GM18519 (cell line): ENCODE measurements around the gene GYG2.
"Not testable (repeated sequence)": the region's sequence is repeated elsewhere in the genome, so short reads cannot be mapped to it uniquely, and the experiment has no call there.

Experiments
- ATAC-seq: cut with Tn5 transposase; IDR thresholded peaks from one replicate; pipeline ENCODE4 v1.9.1; 2021; ENCODE audit warnings: mild to moderate bottlenecking, moderate library complexity; ENCODE audit not compliant: unreplicated experiment, low FRiP score

The GYG2 gene

GRCh38 chrX:2828344-2828958 lies at the start of gene GYG2:
GYG2 (plus strand) TSS chrX:2828930; CDS start chrX:2830189, 1,259 bp downstream.
- no peak for ATAC-seq

- not testable (repeated sequence) for ATAC-seq
These were observed 48.1 kb upstream of the GYG2 start for GRCh38 chrX:2780472-2781225.

DNA sequence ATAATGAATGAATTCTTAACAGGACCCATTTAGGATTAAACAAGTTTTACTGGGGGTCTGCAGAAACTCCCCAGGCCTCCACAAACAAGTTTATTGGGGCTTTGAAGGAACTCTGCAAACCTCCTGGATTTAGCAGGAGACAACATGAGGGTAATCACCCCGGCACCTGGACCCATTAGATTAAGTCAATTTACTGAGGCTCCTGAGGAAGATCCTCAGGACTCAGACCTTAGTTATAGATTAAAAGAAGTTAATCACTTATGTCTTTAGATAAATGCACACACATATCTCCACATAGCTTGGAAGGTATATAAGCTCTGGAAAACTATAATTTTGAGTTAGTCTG lies 47.5 kb upstream of the GYG2 start:
- no peak for ATAC-seq

DNA sequence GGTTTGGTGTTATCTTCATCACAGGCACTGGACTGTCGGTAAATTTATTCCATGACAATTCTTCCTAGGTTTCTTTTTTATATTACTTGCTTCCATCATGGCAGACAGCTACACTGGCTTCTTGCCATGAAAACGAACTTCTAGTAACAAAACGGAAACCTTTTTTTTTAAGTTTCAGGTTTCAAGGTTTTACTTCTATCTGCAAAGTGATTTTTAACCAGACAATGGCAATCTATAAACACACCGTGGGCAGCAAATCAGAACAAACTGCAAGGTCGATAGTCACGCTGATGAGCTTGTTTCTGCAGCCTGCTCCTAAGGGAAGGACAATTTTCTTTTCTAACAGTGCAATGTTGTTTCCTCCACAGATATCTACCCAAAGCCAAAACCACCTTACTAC lies 47.0 kb upstream of the GYG2 start:
- ATAC-seq, result no peak

GRCh38 chrX:2782171-2782570 lies 46.6 kb upstream of the GYG2 start:
- no peak for ATAC-seq

DNA sequence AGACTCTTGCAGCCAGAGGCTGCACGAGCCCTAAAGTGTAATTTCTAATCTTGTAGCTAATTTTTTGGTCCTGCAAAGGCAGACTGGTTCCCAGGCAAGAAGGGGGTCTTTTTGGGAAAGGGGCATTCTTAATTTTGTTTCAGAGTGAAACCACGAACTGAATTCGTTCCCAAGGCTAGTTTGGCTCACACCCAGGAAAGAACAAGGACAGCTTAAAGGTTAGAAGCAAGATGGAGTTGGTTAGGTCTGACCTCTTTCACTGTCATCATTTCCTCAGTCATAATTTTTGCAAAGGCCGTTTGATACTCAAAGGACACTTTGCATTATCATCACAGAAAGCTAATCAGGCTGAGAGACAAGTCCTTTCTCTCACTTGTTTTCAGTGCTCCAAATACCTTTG lies 46.0 kb upstream of the GYG2 start:
- no peak for ATAC-seq

DNA sequence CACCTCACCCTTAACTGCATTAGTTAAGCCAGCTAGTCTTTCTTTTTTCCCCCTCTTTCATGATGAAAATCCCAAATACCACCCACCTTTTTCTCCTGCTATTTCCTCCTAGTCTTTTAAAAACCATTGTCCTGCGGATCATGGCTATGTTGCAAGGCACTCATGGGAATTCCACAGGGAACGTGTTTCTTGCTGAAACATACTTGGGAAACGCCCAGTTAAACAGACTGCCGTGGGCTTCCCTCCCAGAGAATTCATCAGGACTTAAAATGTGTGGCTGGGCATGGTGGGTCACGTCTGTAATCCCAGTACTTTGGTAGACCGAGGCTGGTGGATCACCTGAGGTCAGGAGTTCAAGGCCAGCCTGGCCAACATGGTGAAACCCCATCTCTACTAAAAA lies 44.7 kb upstream of the GYG2 start:
- no peak for ATAC-seq

DNA sequence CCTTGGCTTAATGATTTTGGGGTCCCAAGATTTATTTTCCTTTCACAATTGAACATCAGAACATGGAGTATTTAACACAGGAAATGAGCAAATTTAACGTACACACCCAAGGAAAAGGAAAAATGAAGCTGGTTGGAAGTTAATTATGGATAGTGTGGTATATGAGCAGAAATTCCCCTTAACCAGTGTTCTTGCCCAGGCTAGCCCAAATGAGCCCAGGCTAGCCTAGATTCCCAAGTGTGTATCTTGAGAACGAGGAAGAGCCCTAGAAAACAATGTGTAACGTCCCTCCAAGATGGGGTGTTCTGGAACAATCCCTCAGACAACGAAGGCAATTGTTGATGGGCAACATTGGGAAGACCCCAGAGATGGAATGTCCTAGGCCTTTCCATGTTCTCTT lies 43.2 kb upstream of the GYG2 start:
- no peak for ATAC-seq

DNA sequence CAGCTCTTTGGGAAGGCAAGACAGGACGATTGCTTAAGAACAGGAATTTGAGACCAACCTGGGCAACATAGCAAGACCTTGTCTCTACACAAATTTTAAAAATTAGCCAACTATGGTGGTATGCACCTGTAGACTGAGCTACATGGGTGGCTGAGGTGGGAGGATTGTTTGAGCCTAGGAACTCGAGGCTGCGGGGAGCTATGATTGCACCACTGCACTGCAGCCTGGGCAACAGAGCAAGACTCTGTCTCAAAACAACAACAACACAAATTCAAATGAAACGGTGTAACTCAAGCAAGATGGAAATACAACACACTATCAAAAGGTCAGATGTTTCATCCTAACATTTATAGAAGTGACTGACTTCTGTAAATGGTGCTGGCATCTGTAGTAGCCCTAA lies 39.8 kb upstream of the GYG2 start:
- ATAC-seq, result no peak

- no peak for ATAC-seq
These were observed 39.2 kb upstream of the GYG2 start for GRCh38 chrX:2789569-2789968.

GRCh38 chrX:2793752-2794151 lies 35.0 kb upstream of the GYG2 start:
- no peak for ATAC-seq

DNA sequence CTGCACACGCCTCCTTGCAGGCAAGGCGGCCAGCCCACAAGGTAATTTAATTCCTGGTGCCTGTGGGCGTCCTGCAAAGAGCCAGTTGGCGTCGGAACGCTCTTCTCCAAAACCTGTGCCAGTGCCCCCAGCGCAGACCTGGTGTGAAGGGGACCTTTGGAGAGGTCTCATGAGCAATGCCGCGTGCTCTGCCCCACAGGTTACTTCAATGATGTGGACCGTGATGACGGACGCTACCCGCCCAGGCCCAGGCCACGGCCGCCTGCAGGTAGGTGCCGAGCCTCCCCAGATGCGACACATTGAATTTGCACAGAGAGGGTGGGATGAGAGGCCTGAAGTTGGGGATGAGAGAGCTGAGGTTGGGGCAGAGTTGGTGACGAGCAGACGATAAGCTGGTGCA lies 34.4 kb upstream of the GYG2 start:
- no peak for ATAC-seq

- ATAC-seq, result not testable (repeated sequence)
These were observed 31.9 kb upstream of the GYG2 start for GRCh38 chrX:2796808-2797207.

GRCh38 chrX:2799369-2799768 lies 29.4 kb upstream of the GYG2 start:
- no peak for ATAC-seq

DNA sequence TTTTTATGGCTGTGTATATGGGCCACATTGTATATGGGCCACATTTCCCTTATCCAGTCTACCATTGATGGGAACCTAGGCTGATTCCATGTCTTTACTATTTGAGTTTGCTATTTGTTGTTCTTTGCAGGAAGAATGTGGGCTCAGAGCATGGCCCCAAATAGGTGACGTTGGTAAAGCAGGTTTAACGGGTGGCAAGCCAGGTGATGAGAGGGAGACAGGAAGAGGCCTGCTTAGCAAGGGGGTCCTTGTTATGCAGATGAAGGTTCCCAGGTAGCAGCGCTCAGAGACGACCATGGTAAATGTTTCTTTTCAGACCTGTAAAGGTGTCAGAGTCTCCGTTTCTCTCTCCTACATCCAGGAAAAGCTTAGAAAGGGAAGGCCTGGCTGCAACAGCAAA lies 28.8 kb upstream of the GYG2 start:
- not testable (repeated sequence) for ATAC-seq

GRCh38 chrX:2801223-2801622 lies 27.5 kb upstream of the GYG2 start:
- no peak for ATAC-seq

GRCh38 chrX:2802376-2803090 lies 26.2 kb upstream of the GYG2 start:
- ATAC-seq, result not testable (repeated sequence)

GRCh38 chrX:2803486-2803885 lies 25.2 kb upstream of the GYG2 start:
- not testable (repeated sequence) for ATAC-seq

DNA sequence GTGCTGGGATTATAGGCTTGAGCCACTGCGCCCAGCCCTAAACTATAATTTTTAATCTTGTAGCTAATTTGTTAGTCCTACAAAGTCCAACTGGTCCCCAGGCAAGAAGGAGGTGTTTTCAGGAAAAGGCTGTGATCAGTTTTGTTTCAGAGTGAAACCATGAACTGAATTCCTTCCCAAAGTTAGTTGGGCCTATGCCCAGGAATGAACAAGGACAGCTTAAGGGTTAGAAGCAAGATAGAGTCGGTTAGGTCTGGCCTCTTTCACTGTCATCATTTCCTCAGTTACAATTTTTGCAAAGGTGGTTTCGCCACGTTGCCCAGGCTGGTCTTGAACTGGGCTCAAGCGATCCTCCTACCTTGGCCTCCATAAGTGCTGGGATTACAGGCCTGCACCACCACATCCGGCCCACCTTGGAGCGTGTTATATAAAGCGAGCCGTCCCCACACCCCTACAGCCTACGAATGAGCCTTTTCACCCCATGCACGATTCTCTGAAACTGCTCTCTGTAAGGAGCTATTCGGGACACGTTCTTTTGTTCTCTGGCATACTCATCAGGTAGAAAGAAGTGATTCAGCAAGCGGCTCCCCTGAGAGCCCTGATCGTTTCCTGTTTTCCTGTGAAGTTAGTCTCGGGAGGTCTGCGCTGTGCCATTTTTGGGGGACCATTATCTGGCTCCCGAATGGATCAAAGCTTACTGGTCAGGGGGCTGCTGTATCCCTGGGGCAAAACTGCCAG lies 24.5 kb upstream of the GYG2 start:
- not testable (repeated sequence) for ATAC-seq

DNA sequence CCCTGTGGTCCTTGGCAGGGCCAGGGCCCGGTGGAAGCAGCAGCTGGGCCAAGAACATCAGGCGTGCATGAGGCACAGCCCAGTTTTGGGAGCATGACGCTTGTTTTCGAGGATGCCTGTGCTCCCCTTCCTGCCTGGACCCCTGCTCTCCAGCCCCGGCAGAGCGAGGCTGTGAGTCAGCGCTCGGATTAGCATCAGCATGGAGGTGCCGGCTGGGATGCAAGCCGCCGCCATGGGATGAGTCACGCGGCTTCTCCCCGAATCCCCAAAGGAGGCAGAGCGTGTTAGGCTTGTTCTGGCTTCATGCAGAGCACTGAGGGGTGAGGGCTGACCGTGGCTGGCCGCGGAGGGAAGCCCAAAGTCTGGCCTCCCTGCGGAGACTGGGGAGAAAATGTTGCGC lies 23.9 kb upstream of the GYG2 start:
- not testable (repeated sequence) for ATAC-seq

DNA sequence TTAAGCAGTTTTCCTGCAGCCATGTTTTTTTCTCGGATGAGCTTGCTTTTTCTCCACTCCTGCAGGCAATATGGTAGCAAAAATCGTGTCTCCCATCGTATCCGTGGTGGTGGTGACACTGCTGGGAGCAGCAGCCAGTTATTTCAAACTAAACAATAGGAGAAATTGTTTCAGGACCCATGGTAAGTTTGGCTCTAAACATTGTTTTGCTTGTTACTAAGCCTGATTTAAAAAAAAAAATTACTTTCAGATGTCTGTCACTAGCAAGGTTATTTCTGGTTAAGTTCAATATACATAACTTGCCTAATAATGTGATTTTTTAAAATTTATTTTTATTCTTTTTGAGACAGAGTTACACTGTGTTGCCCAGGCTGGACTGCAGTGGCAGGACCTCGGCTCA lies 17.5 kb upstream of the GYG2 start:
- ATAC-seq, result no peak
